Suppressor macrophage treated with lipopolysaccharide for 4 hours (primary cell): Measurements from ENCODE around the gene ZNF850.
"Not testable (repeated sequence)": the region's sequence is repeated elsewhere in the genome, so short reads cannot be mapped to it uniquely, and the experiment has no call there.

ENCODE experiments used
- DNase-seq: peaks from one replicate; pipeline ENCODE4 v3.0.0-alpha.2; 2020

Gene ZNF850

DNA sequence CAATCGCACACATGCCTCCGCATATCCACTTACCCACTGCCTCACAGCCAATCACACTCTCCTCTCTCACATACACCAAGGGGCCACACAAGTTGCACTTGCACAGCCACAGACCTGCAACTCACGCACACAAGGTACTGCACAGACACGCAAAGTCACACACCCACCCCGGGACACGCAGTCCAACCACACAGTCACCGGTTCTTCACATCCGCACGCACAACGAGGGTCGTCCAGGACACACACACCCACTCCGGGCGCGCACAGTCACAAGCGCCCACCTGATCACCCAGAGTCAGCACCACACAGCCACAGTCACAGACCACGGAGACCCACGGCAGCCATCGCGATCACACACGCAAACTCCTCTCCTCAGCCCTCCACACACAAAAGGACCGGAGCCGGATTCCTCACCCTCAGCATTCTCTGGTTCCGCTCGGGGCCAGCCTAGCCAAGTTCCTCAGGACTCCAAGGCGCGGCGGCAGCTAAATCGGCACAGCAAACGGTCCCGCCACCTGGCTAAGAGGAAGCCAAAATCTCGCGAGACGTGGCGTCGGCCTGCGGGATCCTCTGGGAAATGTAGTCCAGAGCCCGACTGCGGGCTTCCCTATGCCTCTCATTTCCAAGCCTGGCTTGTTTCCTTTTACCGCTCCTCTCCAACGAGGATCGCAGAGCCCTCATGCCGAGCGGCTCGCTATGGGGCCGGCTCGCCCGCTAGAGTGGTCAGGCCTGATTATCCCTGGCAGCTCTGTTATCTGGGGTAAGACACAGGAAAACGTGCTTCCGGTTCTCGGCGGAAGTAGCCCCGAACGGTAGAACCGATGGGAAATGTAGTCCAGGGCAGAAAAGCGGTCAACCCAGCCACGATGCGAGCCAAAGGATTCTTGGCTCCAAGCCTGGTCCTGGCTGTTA, at the start of gene ZNF850:
ZNF850 (minus strand) TSS at position 497 of the 912 bp plus-strand sequence. CDS start 10,201 bp downstream, outside the sequence.
- DNase-seq, result peak; percentile 96

DNA sequence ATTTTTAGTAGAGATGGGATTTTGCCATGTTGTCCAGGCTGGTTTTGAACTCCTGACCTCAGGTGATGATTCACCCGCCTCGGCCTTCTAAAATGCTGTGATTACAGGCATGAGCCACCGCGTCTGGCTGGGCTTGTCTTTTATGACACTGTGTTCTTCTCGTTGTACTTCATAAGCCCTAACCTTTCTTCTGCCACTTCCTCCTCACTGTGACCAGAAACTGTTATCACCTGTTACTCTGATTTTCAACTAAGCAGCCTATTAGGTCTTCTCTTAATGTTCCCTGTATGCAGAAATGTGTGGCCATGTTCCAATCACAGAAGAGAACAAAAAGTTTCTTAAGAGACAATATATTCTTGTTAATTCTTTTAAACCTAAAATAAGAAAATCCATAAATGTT, 49.2 kb upstream of the ZNF850 start:
- DNase-seq, result no peak

DNA sequence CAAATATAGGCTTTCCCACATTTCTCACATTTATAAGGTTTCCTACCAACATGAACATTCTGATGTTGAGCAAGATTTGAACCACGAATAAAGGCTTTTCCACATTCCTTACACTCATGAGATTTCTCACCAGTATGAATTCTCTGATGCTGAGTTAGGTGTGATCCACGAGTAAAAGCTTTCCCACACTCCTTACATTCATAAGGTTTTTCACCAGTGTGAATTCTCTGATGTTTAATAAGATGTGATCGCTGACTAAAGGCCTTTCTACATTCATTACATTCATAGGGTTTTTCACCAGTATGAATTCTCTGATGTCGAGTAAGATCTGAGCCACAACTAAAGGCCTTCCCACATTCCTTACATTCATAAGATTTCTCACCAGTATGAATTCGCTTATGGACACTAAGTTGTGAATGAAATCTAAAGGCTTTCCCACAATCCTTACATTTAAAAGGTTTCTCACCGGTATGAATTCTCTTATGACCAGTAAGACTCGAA, 46.6 kb upstream of the ZNF850 start:
- DNase-seq, result no peak

DNA sequence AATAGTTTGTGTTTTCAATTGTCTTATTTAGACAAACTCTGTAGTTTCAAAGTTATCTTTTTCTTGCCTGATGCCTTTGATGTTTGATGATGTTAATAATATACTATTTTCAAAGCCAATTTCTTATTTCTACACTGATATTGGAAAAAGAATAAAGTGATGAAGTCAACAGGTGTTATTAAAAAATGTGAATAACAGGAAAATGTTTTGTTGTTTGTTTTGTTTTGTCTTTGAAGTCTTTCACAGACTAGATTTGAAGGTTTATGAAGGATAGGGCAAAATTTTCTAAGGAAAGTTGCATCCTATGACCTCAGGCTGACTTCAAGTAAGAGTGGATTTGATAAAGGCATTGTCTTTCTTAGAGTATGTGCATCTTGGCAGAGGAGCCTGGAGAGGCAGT, 34.4 kb upstream of the ZNF850 start:
- DNase-seq, result no peak

DNA sequence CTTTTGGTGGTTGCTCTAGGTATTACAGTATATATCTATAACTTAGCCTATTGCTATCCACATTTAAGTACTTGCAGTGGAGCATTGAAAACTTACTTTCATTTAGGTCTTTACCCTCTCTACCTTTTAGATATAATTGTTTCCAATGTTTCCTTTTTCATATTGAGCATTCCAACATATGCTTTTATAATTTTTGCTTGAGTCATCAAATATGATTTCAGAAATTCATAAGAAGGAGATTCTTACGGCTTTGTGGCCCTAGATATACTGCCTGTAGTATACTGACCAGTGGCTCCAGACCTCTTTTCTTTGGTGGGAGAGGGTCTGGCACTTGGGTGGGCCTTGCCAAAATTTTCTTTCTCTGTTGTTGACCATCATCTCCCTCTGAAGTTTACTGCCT, 32.8 kb upstream of the ZNF850 start:
- no peak for DNase-seq

DNA sequence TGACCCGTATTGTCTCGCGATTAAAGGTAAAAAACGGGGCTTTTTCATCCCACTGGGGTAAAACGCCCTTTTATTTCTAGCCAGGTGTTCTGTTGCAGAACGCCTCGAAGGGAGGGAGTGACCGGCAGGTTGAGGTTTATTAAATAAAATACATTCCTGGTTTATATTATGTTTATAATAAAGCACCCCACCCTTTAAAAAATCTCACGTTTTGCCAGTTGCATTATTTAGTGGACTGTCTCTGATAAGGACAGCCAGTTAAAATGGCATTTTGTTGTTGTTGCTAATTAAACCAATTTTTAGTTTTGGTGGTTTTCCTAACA, 25.1 kb upstream of the ZNF850 start:
- no peak for DNase-seq

DNA sequence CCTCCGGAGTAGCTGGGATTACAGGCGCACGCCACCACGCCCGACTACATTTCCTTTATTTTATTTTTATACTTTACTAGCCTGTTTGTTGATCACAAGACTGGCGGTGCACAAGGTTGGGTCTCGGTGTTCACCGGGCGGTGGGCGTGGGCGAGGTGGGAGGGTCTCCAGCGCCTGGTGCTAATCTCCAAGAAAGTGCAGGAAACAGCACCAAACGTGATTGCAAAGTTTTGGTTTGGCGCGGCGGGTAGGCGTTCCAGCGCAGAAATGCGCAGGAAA, 24.0 kb upstream of the ZNF850 start:
- DNase-seq, result no peak

DNA sequence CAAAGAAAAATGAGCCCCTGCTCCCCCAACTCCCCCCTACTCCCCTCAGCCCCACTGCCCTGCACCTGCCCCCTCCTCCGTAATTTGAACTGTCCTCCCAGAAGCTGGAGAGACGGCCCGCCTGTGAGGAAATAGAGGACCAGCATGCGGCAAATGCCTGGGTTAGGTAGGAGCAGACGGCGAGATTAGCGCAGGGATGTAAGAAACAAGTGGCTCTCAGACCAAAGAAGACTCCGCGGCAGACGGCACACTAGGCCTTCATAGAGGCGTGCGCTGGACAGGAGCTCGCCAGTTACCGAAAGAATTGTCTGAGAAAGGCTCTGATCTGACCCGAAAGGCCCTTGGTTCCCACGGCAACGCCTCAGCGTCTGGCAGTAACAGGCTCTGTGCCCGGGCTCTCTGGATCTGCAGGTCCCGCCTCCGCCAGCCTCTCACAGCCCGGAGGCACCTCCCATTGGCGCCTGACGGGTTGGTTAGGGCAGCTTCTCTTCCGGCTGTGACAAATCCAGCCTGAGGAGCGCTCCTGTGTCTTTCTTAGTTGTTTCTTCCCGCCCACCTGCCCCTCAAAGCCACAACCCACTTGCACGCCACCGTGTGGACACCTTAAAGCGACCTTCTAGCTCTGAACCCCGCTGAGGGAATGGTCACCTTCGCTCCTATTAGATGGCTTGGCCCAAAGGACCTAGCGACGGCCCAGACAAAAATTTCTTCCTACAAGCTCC, 19.0 kb upstream of the ZNF850 start:
- DNase-seq, result not testable (repeated sequence)

DNA sequence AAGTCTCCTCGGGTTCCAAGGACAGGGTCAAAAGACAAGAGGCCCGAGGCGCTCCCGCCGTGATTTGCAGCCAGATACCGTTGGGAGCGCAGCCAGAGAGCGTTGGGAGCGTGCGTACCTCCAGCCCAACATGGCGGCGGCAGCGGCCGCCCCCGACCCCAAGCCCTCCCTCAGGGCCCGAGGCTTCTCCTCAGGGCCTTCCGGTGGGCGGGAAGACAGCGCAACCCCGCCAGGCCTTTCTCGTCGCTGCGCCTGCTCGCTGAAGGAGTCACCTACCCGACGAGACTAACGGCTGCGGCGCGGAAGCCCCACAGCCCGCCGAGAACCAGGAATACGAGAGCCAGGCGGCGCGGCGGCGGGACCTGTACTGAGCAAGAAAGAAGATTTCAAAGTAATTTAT, 3.2 kb upstream of the ZNF850 start:
- no peak for DNase-seq

DNA sequence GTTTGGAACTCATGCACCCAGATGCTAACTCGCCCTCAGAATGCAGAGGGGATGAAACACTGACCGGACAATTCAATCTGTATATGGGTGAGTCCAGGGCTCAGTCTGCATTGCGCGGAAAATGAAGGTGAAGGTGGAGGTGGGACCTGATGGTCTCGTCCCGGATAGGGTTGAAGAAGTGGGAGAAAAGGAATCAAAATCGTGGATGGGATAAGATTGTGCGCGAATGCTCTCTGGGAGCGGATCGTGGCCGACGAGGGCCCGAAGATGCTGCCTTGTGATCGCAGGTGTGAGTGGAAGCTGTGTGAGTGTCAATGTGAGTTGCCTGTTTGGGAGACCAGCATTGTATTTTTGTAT, 594 bp upstream of the ZNF850 start:
- no peak for DNase-seq

DNA sequence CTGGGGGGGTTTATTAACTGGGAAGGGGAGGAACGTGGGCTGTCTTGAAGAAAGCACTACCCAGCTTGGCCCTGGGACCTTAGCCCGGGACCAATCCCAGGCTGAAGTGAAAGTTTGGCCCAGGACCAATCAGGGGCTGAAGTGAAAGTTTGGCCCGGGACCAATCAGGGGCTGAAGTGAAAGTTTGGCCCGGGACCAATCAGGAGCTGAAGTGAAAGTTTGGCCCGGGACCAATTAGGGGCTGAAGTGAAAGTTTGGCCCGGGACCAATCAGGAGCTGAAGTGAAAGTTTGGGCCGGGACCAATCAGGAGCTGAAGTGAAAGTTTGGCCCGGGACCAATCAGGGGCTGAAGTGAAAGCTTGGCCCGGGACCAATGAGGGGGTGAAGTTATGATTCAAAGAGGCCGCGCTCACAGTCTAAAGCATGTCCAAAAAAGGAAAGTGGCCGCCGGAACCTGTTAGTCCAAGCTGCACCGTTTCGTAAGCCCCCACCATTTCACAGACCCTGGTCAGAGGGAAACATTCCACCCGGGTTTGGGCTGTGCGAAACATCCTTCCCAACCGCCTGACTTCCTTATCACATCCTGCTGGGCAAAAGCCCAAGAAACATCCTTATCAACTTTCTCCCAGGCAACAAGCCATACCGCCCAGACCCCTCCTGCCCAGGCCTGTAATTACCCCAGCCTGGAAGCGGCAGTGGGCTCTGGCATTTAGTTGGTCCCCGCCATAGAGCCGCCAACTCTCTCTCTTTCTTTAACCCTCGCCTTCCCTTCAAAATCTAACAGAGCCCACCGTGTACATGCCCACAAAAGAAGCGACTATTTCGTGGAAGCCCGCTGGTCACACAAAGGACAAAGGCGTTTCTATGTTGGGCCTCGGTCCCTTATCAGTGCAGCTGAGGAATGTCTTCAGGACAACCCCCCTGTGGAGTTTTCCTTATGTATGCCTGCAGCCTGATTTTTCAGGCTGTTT, 1.1 kb downstream of the ZNF850 start:
- peak; percentile 38 for DNase-seq

DNA sequence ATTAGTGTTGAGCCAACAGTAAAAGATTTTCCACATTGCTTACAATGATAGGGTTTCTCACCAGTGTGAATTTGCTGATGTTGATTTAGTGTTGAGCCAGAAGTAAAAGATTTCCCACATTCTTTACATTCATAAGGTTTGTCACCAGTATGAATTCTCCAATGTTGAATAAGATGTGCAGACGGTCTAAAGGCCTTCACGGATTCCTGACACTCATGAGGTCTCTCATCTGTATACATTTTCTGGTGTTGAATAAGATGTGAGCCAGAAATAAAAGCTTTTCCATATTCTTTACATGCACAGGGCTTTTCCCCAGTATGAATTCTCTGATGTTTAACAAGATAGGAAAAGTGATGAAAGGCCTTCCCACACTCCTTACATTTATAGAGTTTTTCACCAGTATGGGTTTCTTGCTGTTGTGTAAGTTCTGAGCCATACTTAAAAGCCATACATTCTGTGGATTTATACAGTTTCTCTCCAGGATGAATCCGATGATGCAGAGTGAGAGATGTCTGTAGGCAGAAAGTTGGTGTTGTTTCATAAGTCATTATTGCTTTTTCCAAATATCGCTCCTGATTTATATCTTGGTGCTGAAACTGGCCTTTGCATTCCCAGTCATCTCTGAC, 22.4 kb downstream of the ZNF850 start:
- DNase-seq, result no peak

DNA sequence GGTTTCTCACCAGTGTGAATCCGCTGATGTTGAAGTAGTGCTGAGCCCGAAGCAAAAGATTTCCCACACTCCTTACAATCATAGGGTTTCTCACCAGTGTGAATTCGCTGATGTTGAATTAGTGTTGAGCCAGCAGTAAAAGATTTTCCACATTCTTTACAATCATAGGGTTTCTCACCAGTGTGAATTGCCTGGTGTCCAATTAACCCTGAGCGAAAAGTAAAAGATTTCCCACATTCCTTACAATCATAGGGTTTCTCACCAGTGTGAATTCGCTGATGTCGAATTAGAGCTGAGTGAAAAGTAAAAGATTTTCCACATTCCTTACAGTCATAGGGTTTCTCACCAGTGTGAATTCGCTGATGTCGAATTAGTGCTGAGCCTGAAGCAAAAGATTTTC, 23.0 kb downstream of the ZNF850 start:
- not testable (repeated sequence) for DNase-seq

DNA sequence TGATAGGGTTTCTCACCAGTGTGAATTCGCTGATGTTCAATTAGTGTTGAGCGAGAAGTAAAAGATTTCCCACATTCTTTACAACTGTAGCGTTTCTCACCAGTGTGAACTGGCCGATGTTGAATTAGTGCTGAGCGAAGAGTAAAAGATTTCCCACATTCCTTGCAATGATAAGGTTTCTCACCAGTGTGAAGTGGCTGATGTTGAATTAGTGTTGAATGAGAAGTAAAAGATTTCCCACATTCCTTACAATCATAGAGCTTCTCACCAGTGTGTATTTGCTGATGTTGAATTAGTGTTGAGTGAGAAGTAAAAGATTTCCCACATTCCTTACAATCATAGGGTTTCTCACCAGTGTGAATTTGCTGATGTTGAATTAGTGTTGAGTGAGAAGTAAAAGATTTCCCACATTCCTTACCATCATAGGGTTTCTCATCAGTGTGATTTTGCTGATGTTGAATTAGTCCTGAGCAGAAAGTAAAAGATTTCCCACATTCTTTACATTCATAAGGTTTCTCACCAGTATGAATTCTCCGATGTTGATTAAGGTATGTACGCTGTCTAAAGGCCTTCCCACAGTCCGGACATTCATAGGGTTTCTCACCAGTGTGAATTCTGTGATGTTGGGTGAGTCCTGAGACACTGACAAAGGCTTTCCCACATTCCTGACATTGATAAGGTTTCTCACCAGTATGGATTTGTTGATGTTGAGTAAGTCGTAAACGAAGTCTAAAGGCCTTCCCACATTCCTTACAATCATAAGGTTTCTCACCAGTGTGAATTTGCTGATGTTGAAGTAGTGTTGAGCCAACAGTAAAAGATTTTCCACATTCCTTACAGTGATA, 24.0 kb downstream of the ZNF850 start:
- no peak for DNase-seq

DNA sequence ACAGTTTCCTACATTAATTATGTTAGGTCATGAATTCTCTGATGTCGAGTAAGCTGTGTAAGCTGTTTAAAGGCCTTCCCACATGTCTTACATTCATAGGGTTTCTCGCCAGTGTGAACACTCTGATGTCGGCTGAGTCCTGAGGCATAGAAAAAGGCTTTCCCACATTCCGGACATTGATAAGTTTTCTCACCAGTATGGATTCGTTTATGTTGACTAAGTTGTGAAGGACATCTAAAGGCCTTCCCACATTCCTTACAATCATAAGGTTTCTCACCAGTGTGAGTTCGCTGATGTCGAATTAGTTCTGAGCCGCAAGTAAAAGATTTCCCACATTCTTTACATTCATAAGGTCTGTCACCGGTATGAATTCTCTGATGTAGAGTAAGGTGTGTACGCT, 24.9 kb downstream of the ZNF850 start:
- no peak for DNase-seq

DNA sequence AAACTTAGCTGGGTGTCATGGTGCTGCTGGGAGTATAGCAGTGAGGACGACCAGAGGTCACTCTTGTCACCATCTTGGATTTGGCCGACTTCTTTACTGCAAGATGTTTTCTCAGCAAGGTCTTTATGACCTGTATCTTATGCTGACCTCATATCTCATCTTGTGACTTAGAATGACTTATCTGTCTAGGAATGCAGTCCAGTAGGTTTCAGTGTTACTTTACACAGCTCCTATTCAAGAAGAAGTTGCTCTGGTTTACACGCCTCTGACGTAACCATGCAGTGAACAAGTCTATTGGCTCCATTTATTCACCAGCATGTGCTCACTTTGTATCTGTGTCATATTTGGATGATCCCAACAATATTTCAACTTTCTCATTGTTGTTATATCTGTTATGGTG, 26.7 kb downstream of the ZNF850 start:
- DNase-seq, result no peak

DNA sequence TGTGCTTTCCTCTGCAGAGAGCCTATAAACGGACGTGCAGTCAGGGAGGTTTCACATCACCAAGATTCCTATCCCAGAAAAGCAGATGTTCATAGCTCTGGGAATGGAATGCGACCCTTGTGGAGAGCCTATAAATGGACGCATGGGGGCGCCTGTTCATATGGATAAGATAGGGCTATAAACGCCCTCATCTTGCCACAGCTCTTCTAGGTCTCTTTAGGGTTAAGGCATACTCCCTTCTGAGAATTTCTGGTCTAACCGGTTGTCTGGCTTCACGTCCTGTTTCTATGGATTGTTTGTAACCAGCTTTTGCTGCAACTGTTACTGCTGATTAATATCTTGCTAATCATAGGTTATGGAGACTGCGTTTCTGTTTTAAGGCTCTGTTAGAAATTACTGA, 36.4 kb downstream of the ZNF850 start:
- DNase-seq, result not testable (repeated sequence)

DNA sequence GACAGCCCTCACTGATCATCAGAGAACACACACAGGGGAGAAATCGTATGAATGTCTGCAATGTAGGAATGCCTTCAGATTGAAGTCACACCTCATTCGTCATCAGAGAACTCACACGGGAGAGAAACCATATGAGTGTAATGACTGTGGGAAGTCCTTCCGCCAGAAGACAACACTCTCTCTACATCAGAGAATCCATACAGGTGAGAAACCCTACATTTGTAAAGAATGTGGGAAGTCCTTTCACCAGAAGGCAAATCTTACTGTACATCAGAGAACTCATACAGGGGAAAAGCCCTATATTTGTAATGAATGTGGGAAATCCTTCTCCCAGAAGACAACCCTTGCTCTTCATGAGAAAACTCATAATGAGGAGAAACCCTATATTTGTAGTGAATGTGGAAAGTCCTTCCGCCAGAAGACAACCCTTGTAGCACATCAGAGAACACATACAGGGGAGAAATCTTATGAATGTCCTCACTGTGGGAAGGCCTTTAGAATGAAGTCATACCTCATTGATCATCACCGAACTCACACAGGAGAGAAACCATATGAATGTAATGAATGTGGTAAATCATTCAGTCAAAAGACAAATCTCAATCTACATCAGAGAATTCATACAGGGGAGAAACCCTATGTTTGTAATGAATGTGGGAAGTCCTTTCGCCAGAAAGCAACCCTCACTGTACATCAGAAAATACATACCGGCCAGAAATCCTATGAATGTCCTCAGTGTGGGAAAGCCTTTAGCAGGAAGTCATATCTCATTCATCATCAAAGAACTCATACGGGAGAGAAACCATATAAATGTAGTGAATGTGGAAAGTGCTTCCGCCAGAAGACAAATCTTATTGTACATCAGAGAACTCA, 52.7 kb downstream of the ZNF850 start:
- DNase-seq, result no peak

DNA sequence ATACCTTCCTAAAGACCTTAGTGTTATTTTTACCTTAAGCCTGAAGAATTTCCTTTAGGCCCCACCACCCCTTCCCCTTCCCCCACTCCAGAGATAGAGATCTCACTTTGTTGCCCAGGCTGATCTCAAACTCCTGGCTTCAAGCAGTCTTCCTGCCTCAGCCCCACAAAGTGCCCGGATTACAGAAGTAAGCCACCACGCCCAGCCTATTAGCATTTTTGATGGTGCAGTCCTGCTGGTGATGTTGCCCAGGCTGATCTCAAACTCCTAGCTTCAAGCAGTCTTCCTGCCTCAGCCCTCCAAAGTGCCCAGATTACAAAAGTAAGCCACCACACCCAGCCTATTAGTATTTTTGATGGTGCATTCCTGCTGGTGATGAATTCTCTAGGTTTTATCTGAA, 63.2 kb downstream of the ZNF850 start:
- DNase-seq, result no peak

DNA sequence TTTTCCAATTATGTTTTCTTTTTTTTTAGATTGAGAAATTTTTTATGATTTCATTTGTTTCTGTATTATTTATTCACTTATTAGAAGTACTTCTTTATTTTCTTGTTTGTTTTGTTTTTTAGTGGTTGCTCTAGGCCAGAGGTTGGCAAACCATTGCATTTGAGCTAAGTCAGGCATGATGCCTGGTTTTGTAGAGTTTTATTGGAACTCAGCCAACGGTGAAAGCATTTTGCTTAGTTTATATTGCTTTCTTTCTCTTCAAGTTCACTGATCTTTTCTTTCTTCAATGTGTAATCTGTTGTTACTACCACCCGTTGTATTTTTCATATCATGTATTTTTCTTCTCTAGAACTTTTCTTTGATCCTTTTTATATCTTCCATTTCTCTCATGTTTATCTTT, 65.5 kb downstream of the ZNF850 start:
- DNase-seq, result no peak

DNA sequence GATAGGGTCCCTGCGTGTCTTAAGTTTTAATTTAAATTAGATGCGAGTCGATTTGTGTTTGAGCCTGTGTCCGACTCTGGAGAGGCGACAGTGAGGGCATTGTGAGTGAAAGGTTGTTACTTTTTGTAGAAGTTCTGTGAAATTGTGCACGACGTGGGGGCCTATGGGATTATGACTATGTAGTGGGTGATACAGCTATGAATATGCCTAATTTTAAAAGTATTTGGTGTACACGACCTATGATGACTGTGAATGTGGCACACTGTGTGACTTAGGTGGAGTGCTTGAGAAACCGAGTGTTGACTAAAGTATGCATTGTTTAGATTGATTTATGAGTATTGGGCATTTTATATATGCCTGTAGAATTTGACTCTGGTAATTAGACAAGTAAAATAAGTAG, 84.5 kb downstream of the ZNF850 start:
- DNase-seq, result no peak
